ENCODE results near the gene LANCL2. TPM values are rescaled to one million over a fixed set of nuclear protein-coding genes. Genes with fewer than 3 reads are reported as not detected.

LANCL2 gene
- total and polyA plus RNA-seq, 4 donors = 6.3 to 14.4 (median 9.9) TPM

- WGBS, 2 donors = 87 to 90% methylated on average over 4 of the region's 4 CpGs
- Histone ChIP-seq H3K27ac (ENCODE audit: low read depth in 1 of 2, low read length in 1 of 2) (no peak overlapping the region), H3K4me1 (ENCODE audit: control insufficient read depth in 5 of 5, insufficient read depth in 5 of 5, low read length in 5 of 5) (no peaks in the 10 kb centered on the region), H3K9me3 (ENCODE audit: control insufficient read depth in 4 of 4, insufficient read depth in 3 of 4, low read length in 3 of 4) (no peaks in the 10 kb centered on the region), H3K27me3 (ENCODE audit: control insufficient read depth in 3 of 3, insufficient read depth in 3 of 3, low read length in 2 of 3) (no peaks in the 10 kb centered on the region), H3K9ac (ENCODE audit: insufficient read depth in 1 of 2, low read length in 2 of 2) (no peak overlapping the region), H3K36me3 (ENCODE audit: control insufficient read depth in 4 of 4, insufficient read depth in 4 of 4, low read length in 4 of 4) (peaks cover 7 to 16% (median 11%) of the 10 kb centered on the region in 4 donors), H3K4me3 (no peak overlapping the region)
- ATAC-seq (ENCODE audit: insufficient read depth, low FRiP score) (no peak), DNase-seq (no peak)
- TF ChIP-seq CTCF (IDR thresholded peaks at IDR 0.05; ENCODE audit: control extremely low read depth, extremely low read depth) = no peak
Measured at GRCh38 chr7:55410667-55411239, 45.6 kb downstream of the LANCL2 start.

- DNase-seq (no peak), ATAC-seq (ENCODE audit: insufficient read depth, low FRiP score) (no peak)
- H3K27ac ChIP-seq (ENCODE audit: low read depth in 1 of 2, low read length in 1 of 2) = no peak overlapping the region
- peaks cover 5 to 14% (median 9%) of the 10 kb centered on the region in 4 donors for H3K36me3 ChIP-seq (ENCODE audit: control insufficient read depth in 4 of 4, insufficient read depth in 4 of 4, low read length in 4 of 4)
- WGBS, 2 donors = 93 to 94% methylated on average over 12 of the region's 12 CpGs
- no peak overlapping the region for H3K4me3 ChIP-seq
- H3K9ac ChIP-seq (ENCODE audit: insufficient read depth in 1 of 2, low read length in 2 of 2) = no peak overlapping the region
- no peaks in the 10 kb centered on the region for H3K9me3 ChIP-seq (ENCODE audit: control insufficient read depth in 4 of 4, insufficient read depth in 3 of 4, low read length in 3 of 4)
- H3K27me3 ChIP-seq (ENCODE audit: control insufficient read depth in 3 of 3, insufficient read depth in 3 of 3, low read length in 2 of 3) = no peaks in the 10 kb centered on the region
- no peaks in the 10 kb centered on the region for H3K4me1 ChIP-seq (ENCODE audit: control insufficient read depth in 5 of 5, insufficient read depth in 5 of 5, low read length in 5 of 5)
- TF ChIP-seq CTCF (IDR thresholded peaks at IDR 0.05; ENCODE audit: control extremely low read depth, extremely low read depth) = no peak
Measured at GRCh38 chr7:55411844-55412243, 46.7 kb downstream of the LANCL2 start.

GRCh38 chr7:55413442-55413841, 48.3 kb downstream of the LANCL2 start:
- no peak overlapping the region for H3K9ac ChIP-seq (ENCODE audit: insufficient read depth in 1 of 2, low read length in 2 of 2)
- peaks cover 2 to 7% (median 5%) of the 10 kb centered on the region in 4 donors for H3K36me3 ChIP-seq (ENCODE audit: control insufficient read depth in 4 of 4, insufficient read depth in 4 of 4, low read length in 4 of 4)
- TF ChIP-seq CTCF (IDR thresholded peaks at IDR 0.05; ENCODE audit: control extremely low read depth, extremely low read depth) = no peak
- no peak overlapping the region for H3K4me3 ChIP-seq
- no peak for DNase-seq
- ATAC-seq (ENCODE audit: insufficient read depth, low FRiP score) = no peak
- 90 to 91% methylated on average over 3 of the region's 3 CpGs for WGBS, 2 donors
- H3K27me3 ChIP-seq (ENCODE audit: control insufficient read depth in 3 of 3, insufficient read depth in 3 of 3, low read length in 2 of 3) = no peaks in the 10 kb centered on the region
- no peak overlapping the region for H3K27ac ChIP-seq (ENCODE audit: low read depth in 1 of 2, low read length in 1 of 2)
- H3K4me1 ChIP-seq (ENCODE audit: control insufficient read depth in 5 of 5, insufficient read depth in 5 of 5, low read length in 5 of 5) = no peaks in the 10 kb centered on the region
- no peaks in the 10 kb centered on the region for H3K9me3 ChIP-seq (ENCODE audit: control insufficient read depth in 4 of 4, insufficient read depth in 3 of 4, low read length in 3 of 4)
